Subcutaneous abdominal adipose tissue (tissue), 5 donors: ENCODE data around the gene LMO2.

Experiments used
- H3K27ac ChIP-seq: one replicate; pipeline ENCODE4 v1.7.0; 2013; ENCODE audit warnings: low read depth, mild to moderate bottlenecking, inconsistent platforms, low read length, moderate library complexity
- H3K27me3 ChIP-seq, 5 donors: one replicate each; pipeline ENCODE4 v1.7.0; 2013; ENCODE audit warnings: low read length in 5 of 5, inconsistent platforms in 1 of 5; ENCODE audit not compliant: control insufficient read depth in 5 of 5, insufficient read depth in 4 of 5
- H3K36me3 ChIP-seq, 5 donors: one replicate each; pipeline ENCODE4 v1.7.0; 2013; ENCODE audit warnings: low read length in 5 of 5; ENCODE audit not compliant: control insufficient read depth in 5 of 5, insufficient read depth in 5 of 5
- H3K4me1 ChIP-seq, 5 donors: one replicate each; pipeline ENCODE4 v1.7.0; 2013; ENCODE audit warnings: low read length in 5 of 5, mild to moderate bottlenecking in 3 of 5, moderate library complexity in 1 of 5; ENCODE audit not compliant: control insufficient read depth in 5 of 5, insufficient read depth in 5 of 5
- H3K4me3 ChIP-seq, 5 donors: one replicate each; pipeline ENCODE4 v1.7.0; 2013; ENCODE audit warnings: low read length in 5 of 5, low read depth in 1 of 5
- H3K9ac ChIP-seq, 5 donors: one replicate each; pipeline ENCODE4 v1.7.0; 2013; ENCODE audit warnings: low read length in 5 of 5, mild to moderate bottlenecking in 4 of 5, moderate library complexity in 3 of 5
- H3K9me3 ChIP-seq, 5 donors: one replicate each; pipeline ENCODE4 v1.7.0; 2013; ENCODE audit warnings: low read length in 5 of 5; ENCODE audit not compliant: control insufficient read depth in 5 of 5
- donor health status: healthy.
- donor health status: healthy.
- donor health status: healthy.
- donor health status: healthy.
- donor health status: healthy.

The LMO2 gene

GRCh38 chr11:33880979-33881378 lies 10.9 kb downstream of the LMO2 start:
- peaks cover 0 to 4% (median 0%) of the 10 kb centered on the region in 5 donors for H3K4me1 ChIP-seq
- no peaks in the 10 kb centered on the region for H3K27me3 ChIP-seq
- H3K27ac ChIP-seq: no peak overlapping the region

GRCh38 chr11:33879375-33879774 lies 12.5 kb downstream of the LMO2 start:
- Histone ChIP-seq H3K9ac (no peak overlapping the region), H3K27ac (no peak overlapping the region), H3K9me3 (no peaks in the 10 kb centered on the region), H3K4me1 (peaks cover 0 to 5% (median 0%) of the 10 kb centered on the region in 5 donors), H3K36me3 (no peaks in the 10 kb centered on the region), H3K4me3 (no peak overlapping the region), H3K27me3 (no peaks in the 10 kb centered on the region)

More at GRCh38 chr11:33880979-33881378, 10.9 kb downstream of the LMO2 start:
- Histone ChIP-seq H3K4me3 (no peak overlapping the region), H3K36me3 (no peaks in the 10 kb centered on the region), H3K9me3 (no peaks in the 10 kb centered on the region), H3K9ac (no peak overlapping the region)

GRCh38 chr11:33877038-33877437 lies 14.8 kb downstream of the LMO2 start:
- Histone ChIP-seq H3K9me3 (no peaks in the 10 kb centered on the region), H3K27ac (no peak overlapping the region), H3K27me3 (no peaks in the 10 kb centered on the region), H3K36me3 (no peaks in the 10 kb centered on the region), H3K4me3 (no peak overlapping the region), H3K4me1 (peaks cover 1 to 16% (median 10%) of the 10 kb centered on the region in 5 donors), H3K9ac (no peak overlapping the region)

- no peaks in the 10 kb centered on the region for H3K9me3 ChIP-seq
- no peaks in the 10 kb centered on the region for H3K36me3 ChIP-seq
- no peak overlapping the region for H3K9ac ChIP-seq
- H3K27ac ChIP-seq: no peak overlapping the region
- no peak overlapping the region for H3K4me3 ChIP-seq
- H3K4me1 ChIP-seq: peaks cover 1 to 23% (median 19%) of the 10 kb centered on the region in 5 donors
- no peaks in the 10 kb centered on the region for H3K27me3 ChIP-seq
These were observed 16.1 kb downstream of the LMO2 start for GRCh38 chr11:33875621-33876294.

- no peaks in the 10 kb centered on the region for H3K27me3 ChIP-seq
- H3K27ac ChIP-seq: no peak overlapping the region
These were observed 16.9 kb downstream of the LMO2 start for GRCh38 chr11:33874910-33875490.

GRCh38 chr11:33874433-33874832 lies 17.4 kb downstream of the LMO2 start:
- no peaks in the 10 kb centered on the region for H3K36me3 ChIP-seq
- no peak overlapping the region for H3K27ac ChIP-seq
- no peak overlapping the region for H3K4me3 ChIP-seq
- H3K9me3 ChIP-seq: no peaks in the 10 kb centered on the region
- H3K9ac ChIP-seq: no peak overlapping the region
- peaks cover 1 to 27% (median 27%) of the 10 kb centered on the region in 5 donors for H3K4me1 ChIP-seq
- H3K27me3 ChIP-seq: no peaks in the 10 kb centered on the region

More at GRCh38 chr11:33874910-33875490, 16.9 kb downstream of the LMO2 start:
- Histone ChIP-seq H3K9ac (no peak overlapping the region), H3K36me3 (no peaks in the 10 kb centered on the region), H3K9me3 (no peaks in the 10 kb centered on the region), H3K4me1 (peaks cover 1 to 27% (median 25%) of the 10 kb centered on the region in 5 donors), H3K4me3 (no peak overlapping the region)

GRCh38 chr11:33869481-33870422 lies 22.1 kb downstream of the LMO2 start:
- Histone ChIP-seq H3K36me3 (no peaks in the 10 kb centered on the region), H3K4me3 (peak overlapping the region; percentile 77 to 94 (median 85)), H3K27ac (peak overlapping the region; percentile 76), H3K9me3 (no peaks in the 10 kb centered on the region), H3K27me3 (no peaks in the 10 kb centered on the region), H3K9ac (peak overlapping the region; percentile 51 to 74 (median 62)), H3K4me1 (peaks cover 1 to 51% (median 46%) of the 10 kb centered on the region in 5 donors)

- Histone ChIP-seq H3K27ac (peak overlapping the region; percentile 72), H3K36me3 (peaks cover 0 to 2% (median 0%) of the 10 kb centered on the region in 5 donors), H3K27me3 (no peaks in the 10 kb centered on the region), H3K4me3 (peak overlapping the region; percentile 66 to 86 (median 85)), H3K4me1 (peaks cover 1 to 55% (median 49%) of the 10 kb centered on the region in 5 donors), H3K9ac (peak overlapping the region; percentile 17 to 83 (median 67)), H3K9me3 (no peaks in the 10 kb centered on the region)
These were observed 23.0 kb downstream of the LMO2 start for GRCh38 chr11:33868647-33869461.

- Histone ChIP-seq H3K4me3 (peak overlapping the region; percentile 66 to 86 (median 85)), H3K27ac (peak overlapping the region; percentile 72), H3K36me3 (peaks cover 0 to 9% (median 0%) of the 10 kb centered on the region in 5 donors), H3K9me3 (no peaks in the 10 kb centered on the region), H3K9ac (peak overlapping the region; percentile 17 to 83 (median 67)), H3K27me3 (no peaks in the 10 kb centered on the region), H3K4me1 (peaks cover 4 to 60% (median 49%) of the 10 kb centered on the region in 5 donors)
These were observed 23.8 kb downstream of the LMO2 start for GRCh38 chr11:33867996-33868646.
